Measurements from ENCODE around the gene CHN2. TPM values are rescaled to one million over a fixed set of nuclear protein-coding genes. Genes with fewer than 3 reads are reported as not detected.
A peak's percentile ranks its signal among the peaks of the same experiment; 100 is the strongest.

CHN2 gene
- total RNA-seq, 1 experiment from 2014 or later: 7.7 TPM

DNA sequence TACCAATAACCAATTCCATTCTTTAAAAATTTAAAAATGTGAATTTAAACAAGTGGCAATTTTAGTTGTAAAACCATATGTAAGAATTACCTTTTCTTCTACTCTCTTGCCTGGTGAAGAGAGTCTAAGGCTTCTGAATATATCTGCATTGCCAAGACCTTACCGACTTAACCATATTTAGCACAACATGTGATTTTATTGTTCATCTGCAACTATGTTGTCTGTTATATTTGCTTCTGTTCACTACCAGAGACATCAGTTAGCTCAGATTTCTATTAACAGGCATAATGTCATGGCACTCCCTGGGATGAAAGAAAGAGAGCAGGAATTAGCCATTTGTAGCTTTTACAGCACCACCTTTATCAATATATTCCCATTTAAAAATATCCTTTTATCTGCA is 55.3 kb downstream of the CHN2 start:
- no peaks in the 10 kb centered on the region for H3K27me3 ChIP-seq (ENCODE audit: low read length)
- no peak overlapping the region for H3K9ac ChIP-seq (ENCODE audit: low read length)
- peaks cover 3% of the 10 kb centered on the region for H3K4me1 ChIP-seq (ENCODE audit: insufficient read depth, low read length)
- no peaks in the 10 kb centered on the region for H3K9me2 ChIP-seq (replicated peaks; ENCODE audit: low read length)
- no peaks in the 10 kb centered on the region for H3K79me2 ChIP-seq (ENCODE audit: low read length)
- no peak overlapping the region for H3K4me2 ChIP-seq (ENCODE audit: low read length)
- intact Hi-C loops (cut with micrococcal nuclease): no loop called here
- ChIA-PET POLR2A (ENCODE audit: unreplicated experiment) (no interaction called here), CTCF (no interaction called here)
- TF ChIP-seq EZH2 (IDR thresholded peaks at IDR 0.05; ENCODE audit: low read length, unreplicated experiment): no peak
- TF ChIP-seq, protein P1, sequence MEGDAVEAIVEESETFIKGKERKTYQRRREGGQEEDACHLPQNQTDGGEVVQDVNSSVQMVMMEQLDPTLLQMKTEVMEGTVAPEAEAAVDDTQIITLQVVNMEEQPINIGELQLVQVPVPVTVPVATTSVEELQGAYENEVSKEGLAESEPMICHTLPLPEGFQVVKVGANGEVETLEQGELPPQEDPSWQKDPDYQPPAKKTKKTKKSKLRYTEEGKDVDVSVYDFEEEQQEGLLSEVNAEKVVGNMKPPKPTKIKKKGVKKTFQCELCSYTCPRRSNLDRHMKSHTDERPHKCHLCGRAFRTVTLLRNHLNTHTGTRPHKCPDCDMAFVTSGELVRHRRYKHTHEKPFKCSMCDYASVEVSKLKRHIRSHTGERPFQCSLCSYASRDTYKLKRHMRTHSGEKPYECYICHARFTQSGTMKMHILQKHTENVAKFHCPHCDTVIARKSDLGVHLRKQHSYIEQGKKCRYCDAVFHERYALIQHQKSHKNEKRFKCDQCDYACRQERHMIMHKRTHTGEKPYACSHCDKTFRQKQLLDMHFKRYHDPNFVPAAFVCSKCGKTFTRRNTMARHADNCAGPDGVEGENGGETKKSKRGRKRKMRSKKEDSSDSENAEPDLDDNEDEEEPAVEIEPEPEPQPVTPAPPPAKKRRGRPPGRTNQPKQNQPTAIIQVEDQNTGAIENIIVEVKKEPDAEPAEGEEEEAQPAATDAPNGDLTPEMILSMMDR (conservative IDR thresholded peaks at IDR 0.05; ENCODE audit: low read depth, low read length): no peak
- no peak for TF ChIP-seq EZH2phosphoT487 (IDR thresholded peaks at IDR 0.05; ENCODE audit: borderline replicate concordance, low read length)
- no peaks in the 10 kb centered on the region for H4K20me1 ChIP-seq (ENCODE audit: low read length)
- no peak overlapping the region for H2AFZ ChIP-seq (ENCODE audit: low read length)
- H3F3A ChIP-seq (ENCODE audit: low read length, unreplicated experiment): no peaks in the 10 kb centered on the region
- H3K9me3 ChIP-seq (ENCODE audit: low read length): no peaks in the 10 kb centered on the region
- DNase-seq: no peak
- no TSS peak for BruUV-seq (replicated peaks)
- no peak for ATAC-seq
- H3K4me3 ChIP-seq (ENCODE audit: low read length): no peak overlapping the region
- no peaks in the 10 kb centered on the region for H3K36me3 ChIP-seq (ENCODE audit: low read depth, low read length)
- no peak overlapping the region for H3K27ac ChIP-seq (ENCODE audit: low read length)

DNA sequence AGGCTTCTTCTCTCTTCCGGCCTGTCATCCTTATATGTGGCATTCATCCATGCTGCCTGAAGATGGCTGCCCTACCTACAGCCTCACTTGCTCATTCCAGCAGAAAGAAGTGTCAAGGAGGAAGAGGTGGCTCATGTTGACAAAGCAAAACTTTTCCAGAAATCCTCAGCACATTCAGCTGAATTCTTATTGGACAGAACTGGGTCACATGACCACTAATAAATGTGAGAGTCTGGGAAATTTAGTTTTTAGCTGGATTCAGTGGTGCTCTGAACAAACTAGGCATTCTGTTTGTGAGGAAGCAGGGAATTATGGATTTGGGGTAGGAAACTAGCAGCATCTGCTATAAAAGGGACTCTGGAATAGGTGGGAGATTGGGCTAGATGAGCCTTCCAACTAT is 58.6 kb downstream of the CHN2 start:
- no peak for DNase-seq
- Histone ChIP-seq H3K27ac (ENCODE audit: low read length) (no peak overlapping the region), H4K20me1 (ENCODE audit: low read length) (no peaks in the 10 kb centered on the region), H3K4me2 (ENCODE audit: low read length) (no peak overlapping the region), H3K9me2 (replicated peaks; ENCODE audit: low read length) (no peaks in the 10 kb centered on the region), H2AFZ (ENCODE audit: low read length) (no peak overlapping the region), H3K4me3 (ENCODE audit: low read length) (no peak overlapping the region), H3K4me1 (ENCODE audit: insufficient read depth, low read length) (peaks cover 22% of the 10 kb centered on the region), H3K9me3 (ENCODE audit: low read length) (no peaks in the 10 kb centered on the region), H3K9ac (ENCODE audit: low read length) (no peak overlapping the region), H3F3A (ENCODE audit: low read length, unreplicated experiment) (no peaks in the 10 kb centered on the region), H3K79me2 (ENCODE audit: low read length) (no peaks in the 10 kb centered on the region), H3K36me3 (ENCODE audit: low read depth, low read length) (no peaks in the 10 kb centered on the region), H3K27me3 (ENCODE audit: low read length) (no peaks in the 10 kb centered on the region)
- CTCF ChIA-PET: no interaction called here
- ATAC-seq: no peak
- BruUV-seq (replicated peaks): no TSS peak
- intact Hi-C loops (cut with micrococcal nuclease): no loop called here
- TF ChIP-seq, protein P1 (conservative IDR thresholded peaks at IDR 0.05; ENCODE audit: low read depth, low read length): no peak
- TF ChIP-seq EZH2 (IDR thresholded peaks at IDR 0.05; ENCODE audit: low read length, unreplicated experiment) (no peak), EZH2phosphoT487 (IDR thresholded peaks at IDR 0.05; ENCODE audit: borderline replicate concordance, low read length) (no peak)
- POLR2A ChIA-PET (ENCODE audit: unreplicated experiment): interaction anchor here (0.6 kb wide), 1 partner anchor 21 kb away, joined by 3 read pairs; no protein-coding TSS in a partner anchor

DNA sequence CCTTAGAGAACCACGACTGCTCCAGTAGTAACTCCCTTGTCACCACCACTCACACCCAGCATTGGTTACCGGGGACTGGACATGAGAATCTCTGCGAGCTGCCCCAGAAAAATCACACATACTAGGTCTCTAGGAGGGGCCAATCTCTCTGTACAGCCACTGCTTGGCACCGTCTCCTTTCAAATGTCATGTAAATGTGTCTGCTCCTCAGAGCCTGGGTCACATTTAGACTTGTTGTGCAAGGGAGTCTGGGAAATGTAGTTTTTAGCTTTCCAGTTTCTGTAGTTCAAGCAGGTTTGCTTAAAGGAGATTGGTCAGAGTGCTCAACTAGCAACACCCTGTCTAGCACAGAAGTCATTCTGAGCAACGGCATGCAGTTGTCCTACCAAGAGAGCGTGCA is 60.0 kb downstream of the CHN2 start:
- H3K9me3 ChIP-seq (ENCODE audit: low read length): no peaks in the 10 kb centered on the region
- no peaks in the 10 kb centered on the region for H3K79me2 ChIP-seq (ENCODE audit: low read length)
- 0 out of 2 replicates have a peak overlapping the region, but pooled peaks have one; percentile 66 for H3K27ac ChIP-seq (ENCODE audit: low read length)
- no peaks in the 10 kb centered on the region for H3K27me3 ChIP-seq (ENCODE audit: low read length)
- H3K4me1 ChIP-seq (ENCODE audit: insufficient read depth, low read length): peaks cover 22% of the 10 kb centered on the region
- no peak overlapping the region for H3K4me3 ChIP-seq (ENCODE audit: low read length)
- POLR2A ChIA-PET (ENCODE audit: unreplicated experiment): no interaction called here
- H4K20me1 ChIP-seq (ENCODE audit: low read length): no peaks in the 10 kb centered on the region
- TF ChIP-seq, protein P1 (conservative IDR thresholded peaks at IDR 0.05; ENCODE audit: low read depth, low read length): no peak
- TF ChIP-seq EZH2phosphoT487 (IDR thresholded peaks at IDR 0.05; ENCODE audit: borderline replicate concordance, low read length): no peak
- no peak for TF ChIP-seq EZH2 (IDR thresholded peaks at IDR 0.05; ENCODE audit: low read length, unreplicated experiment)
- CTCF ChIA-PET: no interaction called here
- BruUV-seq (replicated peaks): no TSS peak
- no peaks in the 10 kb centered on the region for H3K36me3 ChIP-seq (ENCODE audit: low read depth, low read length)
- DNase-seq (peak; percentile 14), ATAC-seq (no peak; the same call in 1 of the 2 replicates)
- no peaks in the 10 kb centered on the region for H3F3A ChIP-seq (ENCODE audit: low read length, unreplicated experiment)
- no peak overlapping the region for H3K9ac ChIP-seq (ENCODE audit: low read length)
- H3K4me2 ChIP-seq (ENCODE audit: low read length): no peak overlapping the region
- no peak overlapping the region for H2AFZ ChIP-seq (ENCODE audit: low read length)
- H3K9me2 ChIP-seq (replicated peaks; ENCODE audit: low read length): no peaks in the 10 kb centered on the region
- intact Hi-C loops (cut with micrococcal nuclease): loop anchor here (2.0 kb wide), 1 partner anchor 30 kb away; no protein-coding TSS in a partner anchor
